HG03060 (cell line): ENCODE data around the gene CMTM3.
"Not testable (repeated sequence)": the region's sequence is repeated elsewhere in the genome, so short reads cannot be mapped to it uniquely, and the experiment has no call there.

Experiments used
- ATAC-seq: cut with Tn5 transposase; IDR thresholded peaks from one replicate; pipeline ENCODE4 v1.9.1; 2021; ENCODE audit warnings: low read depth, moderate number of reproducible peaks; ENCODE audit not compliant: unreplicated experiment

Gene CMTM3

DNA sequence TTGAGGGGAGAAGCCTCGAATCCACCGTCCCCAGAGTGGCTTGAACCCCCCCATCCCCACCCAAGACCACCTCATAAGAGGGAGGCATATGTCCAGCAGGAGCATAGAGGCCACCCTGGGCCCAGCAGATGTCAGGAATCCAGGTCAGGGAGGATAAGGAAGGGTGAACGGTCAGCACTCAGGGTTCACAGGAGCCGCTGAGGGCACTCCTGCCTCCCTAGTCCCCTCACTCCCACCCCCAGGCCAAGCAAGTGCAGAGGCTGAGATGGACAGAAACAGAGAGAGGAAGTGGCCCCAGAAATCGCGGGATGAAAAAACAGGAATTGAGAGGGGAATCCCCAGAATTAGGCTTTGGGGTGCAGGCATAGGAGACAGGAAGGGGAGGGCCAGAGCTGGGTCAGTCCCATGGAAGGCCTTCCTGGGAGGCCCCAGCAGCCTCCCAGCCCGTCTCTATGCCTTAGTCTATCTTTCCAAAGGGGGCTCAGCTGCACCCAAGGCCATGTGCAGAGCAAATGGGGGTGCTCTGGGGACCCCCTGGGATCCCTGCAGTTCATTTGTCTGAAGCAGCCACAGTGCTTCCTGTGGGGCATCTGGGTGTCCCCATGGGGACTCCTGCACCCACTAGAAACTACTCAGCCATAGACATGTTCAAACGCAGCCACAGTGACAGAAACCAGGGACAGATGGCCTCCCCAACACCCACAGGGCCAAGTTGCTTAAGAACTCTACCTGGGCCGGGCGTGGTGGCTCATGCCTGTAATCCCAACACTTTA is 1.7 kb downstream of the CMTM3 start:
- peak; percentile 58 for ATAC-seq

DNA sequence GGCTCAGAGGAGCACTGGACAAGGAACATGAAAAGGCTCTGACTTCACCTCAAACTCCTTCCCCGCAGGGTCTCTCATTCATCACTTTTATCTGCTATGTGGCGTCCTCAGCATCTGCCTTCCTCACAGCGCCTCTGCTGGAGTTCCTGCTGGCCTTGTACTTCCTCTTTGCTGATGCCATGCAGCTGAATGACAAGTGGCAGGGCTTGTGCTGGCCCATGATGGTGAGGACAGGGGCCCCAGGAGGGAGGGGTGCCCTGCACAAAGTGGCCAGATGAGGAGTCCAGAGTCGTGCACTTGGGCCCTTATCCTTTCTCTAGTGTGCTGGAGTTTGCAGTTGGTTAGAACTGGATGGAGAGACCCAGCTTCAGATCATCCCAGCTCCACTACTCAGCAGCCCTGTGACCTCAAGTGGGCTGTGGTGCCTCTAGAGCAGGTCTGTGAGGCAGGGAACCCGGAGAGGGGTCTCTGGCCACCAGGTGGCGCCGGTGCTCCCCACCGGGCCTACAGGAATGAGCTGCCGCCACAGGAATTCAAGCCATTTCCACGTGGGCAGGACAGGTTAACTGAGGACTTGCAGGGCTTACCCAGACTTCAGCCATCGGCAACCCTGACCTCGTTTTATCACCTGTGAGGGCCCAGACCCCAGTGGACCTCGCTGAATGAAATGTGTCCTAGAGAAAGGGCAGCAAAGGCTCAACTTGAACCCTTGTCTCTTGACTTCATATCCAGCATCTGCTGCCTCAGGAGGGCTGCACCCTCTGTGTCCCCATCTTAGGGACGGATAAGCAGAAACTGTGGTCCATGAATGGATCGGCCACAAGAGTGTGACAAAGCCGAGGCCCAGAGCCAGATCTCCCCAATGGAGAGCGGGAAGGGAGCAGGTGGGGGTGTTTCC is 4.0 kb downstream of the CMTM3 start:
- ATAC-seq: peak; percentile 28

DNA sequence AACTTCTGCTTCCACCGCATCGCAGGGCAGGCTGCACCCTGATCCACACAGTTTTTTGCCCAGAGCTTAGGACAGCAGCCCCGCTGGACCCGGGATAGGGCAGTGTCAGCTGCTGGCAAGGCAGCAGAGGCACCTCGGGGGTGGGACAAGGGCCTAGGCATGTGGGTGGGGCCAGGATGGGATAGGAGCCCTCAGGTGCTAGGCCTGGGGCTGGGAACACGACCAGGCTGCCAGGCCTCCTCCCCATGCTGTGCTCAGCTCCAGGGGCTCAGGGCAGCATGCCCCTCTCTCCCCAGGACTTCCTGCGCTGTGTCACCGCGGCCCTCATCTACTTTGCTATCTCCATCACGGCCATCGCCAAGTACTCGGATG is 4.6 kb downstream of the CMTM3 start:
- no peak for ATAC-seq

DNA sequence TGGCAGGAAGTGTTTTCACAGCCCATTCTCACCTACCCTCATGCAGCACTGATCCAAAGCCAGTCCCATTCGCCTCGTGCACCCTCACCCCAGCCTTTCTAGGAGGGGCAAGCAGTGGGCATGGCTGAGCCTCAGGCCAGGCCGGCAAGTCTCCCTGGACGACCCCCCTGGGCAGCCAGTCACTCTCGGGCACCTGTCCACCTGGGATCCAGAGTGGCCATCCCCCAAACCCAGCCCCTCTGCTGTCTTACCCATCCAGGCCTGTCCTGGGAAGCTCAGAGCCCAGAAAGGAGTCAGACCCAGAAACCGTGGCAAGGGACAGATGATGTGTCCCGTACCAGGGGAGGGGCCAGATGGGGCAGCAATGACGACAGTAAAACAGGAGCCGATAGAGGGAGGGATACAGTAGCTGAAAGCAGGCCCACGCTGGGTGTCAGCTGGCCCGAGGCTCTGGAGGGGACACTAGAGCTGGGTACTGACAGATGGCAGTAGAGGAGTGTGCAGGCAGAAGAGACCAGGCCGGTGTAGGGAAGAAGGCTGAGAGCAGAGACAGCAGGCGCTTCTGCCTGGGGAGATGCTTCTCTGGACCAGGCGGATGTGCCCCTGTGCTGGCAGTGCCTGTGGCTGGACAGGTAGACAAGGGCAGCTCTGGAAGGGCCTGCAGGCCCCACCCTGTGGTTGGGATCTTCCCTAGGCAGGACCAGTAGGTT is 5.8 kb downstream of the CMTM3 start:
- no peak for ATAC-seq

DNA sequence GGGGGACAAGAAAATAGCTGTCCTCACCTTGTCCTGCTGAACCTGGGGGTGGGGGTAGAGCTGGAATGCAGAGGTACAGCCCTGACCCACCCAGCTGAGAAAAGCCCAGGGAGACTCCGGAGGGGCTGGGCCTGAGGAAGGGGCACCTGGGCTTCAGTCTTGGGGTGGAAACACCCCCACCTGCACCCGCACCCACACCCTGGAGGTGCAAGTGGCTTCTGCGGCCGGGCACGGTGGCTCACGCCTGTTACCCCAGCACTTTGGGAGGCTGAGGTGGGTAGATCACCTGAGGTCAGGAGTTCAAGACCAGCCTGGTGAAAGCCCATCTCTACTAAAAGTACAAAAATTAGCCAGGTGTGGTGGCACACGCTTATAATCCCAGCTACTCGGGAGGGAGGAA is 7.4 kb downstream of the CMTM3 start:
- ATAC-seq: not testable (repeated sequence)

DNA sequence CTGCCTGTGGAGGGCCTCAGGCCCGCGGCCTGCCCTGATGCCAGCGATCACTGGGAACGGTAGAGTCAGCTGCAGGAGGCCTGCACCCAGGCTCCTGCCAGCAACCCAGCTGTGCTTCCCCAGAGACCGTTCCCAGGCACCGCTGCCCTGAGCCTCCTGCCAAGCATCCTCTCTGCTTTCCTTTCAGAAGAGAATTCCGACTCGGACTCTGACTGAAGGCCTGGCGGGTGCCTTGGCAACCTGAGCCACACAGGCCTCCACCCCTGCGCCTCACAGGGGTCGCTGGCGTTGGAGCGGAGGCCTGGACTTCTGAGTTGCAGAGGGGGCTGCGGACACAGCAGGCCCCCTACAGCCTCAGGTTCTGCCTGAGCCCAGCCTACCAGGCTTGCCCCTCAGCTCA is 7.9 kb downstream of the CMTM3 start:
- no peak for ATAC-seq

DNA sequence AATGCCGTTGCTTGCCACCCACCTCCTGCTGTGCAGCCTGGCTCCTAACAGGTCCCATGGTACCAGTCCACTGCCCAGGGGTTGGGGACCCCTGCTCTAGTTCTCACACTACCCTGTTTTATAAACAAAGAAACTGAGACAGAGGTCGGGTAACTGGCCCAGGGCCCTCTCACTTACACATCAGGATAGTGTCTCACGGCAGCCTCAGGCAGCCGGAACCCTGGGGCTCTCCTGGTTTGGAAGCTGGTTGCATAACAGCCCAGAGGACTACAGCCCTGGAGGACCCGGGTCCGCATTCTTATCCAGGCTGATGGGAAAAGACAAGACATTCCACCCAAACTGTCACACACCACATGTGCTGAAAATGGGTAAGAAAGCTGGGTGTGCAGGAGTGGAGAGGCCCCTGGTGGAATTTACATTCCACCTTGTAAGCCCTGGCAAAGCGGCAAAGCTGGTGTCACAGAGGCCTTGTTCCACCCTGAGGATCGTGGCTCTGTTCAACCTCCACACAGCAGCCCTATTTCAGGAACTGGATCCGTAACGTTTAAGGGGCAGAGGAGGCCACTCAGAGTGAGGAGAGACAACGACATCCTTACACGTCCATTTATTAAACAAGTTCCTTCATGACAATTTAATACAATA is 9.8 kb downstream of the CMTM3 start:
- ATAC-seq: no peak

DNA sequence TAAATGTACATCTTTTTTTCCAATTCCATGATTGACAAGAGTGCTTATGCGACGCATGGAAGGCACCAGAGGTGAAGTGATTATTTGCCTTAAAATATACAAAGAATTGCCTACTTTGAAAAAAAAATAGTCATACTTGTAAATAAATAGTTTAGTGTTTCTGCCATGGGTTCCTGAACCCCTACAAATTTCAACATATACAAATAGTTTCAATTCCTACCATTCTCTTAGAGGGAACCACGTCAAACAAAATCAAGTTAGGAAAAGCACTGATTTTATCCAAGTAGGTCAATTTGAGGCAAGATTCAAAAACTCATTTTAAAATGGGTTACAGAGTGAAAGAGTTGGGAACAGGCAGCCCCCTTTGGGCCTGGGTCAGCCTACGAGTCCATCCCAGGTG is 11.7 kb downstream of the CMTM3 start:
- no peak for ATAC-seq

DNA sequence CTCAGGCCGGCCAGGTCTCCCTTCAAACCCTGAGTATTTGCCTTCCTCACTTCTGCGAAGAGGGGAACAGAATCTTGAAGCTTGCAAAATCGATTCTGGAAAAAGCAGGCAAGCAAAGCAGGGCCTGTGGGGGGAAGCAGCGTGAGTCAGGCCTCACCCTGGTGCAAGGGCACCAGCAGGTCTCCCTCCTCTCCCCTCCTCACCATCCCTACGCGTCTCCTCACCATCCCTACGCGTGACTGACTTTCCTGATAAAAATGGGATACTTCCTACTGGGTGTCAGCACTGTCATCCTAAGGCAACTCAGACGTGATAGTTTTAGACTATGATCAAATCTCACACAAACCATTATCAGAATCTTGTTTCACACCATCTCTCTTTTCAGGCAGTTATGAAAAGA is 12.1 kb downstream of the CMTM3 start:
- no peak for ATAC-seq

DNA sequence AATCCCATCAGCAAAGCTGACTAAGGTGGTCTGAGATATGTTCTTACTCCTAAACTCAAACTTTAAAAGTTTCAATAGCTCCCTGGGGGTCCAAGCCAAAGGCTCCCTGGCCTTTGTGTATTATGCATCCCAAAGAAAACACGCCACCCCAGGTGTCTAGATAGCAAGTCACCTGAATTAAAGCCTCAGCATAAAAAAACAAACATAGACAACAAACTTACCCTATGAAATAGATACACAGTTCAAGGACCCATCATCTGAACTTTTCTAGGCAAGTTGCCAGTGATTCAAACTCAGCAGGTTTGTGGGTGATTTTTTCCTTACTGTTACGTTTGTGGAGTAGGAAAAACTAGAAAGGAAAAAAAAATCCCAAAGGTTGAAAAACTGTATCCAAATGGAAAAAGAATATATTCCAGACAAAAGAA is 12.5 kb downstream of the CMTM3 start:
- ATAC-seq: no peak

DNA sequence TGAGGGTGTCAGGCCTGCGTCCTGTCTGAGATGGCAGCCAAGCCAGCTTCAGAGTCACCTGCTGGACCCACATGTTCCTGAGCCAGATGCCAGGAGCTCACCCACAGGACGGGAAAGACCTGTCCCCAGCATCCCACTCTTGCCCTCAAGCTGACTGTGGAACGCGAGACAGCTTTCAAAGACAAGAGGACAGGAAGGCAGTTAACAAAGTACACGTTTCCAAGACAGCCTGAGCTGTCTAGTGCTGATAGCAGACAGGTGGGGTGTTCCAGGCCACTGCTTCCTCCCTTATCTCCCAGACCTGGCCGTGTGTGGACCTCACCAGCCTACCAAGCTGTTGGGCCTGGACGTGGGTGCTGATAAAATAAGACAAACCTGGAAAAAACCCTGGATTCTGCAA is 13.2 kb downstream of the CMTM3 start:
- no peak for ATAC-seq

DNA sequence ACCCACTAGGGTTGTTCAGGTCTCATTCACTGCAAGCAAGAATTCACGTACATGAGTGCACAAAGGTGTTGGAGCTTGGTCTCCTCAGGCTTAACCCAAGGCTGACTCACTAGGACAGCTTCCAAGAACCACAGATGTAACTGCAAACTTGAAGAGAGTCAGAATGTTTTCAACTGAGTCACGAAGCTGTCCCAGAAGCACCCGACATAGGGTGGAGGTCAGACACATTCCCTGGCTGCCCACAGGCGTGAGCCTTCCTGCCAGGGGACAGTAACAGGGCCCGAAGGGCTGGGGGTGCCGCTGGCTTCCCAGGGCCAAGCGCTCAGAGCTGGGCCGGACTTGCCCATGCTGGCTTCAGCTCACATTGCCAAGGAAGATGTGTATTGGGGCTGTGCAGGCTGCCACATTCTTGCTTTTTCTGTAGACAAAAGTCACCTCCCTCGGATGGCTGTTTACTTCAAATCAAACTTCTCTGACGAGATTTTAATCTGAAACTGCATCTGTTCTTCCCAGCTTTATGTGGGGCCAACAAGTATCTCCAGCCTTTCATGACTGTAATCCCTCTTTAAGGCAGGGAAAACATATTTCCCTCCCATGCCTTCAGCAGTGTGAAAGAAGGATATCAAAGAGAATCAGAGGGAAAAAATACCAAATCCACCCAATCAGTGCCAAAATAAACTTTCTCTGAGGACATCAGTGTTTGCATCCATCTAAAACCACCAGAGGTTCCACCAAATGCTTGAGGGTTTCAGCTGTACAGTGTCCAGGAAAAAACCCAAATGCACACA is 14.3 kb downstream of the CMTM3 start:
- no peak for ATAC-seq

DNA sequence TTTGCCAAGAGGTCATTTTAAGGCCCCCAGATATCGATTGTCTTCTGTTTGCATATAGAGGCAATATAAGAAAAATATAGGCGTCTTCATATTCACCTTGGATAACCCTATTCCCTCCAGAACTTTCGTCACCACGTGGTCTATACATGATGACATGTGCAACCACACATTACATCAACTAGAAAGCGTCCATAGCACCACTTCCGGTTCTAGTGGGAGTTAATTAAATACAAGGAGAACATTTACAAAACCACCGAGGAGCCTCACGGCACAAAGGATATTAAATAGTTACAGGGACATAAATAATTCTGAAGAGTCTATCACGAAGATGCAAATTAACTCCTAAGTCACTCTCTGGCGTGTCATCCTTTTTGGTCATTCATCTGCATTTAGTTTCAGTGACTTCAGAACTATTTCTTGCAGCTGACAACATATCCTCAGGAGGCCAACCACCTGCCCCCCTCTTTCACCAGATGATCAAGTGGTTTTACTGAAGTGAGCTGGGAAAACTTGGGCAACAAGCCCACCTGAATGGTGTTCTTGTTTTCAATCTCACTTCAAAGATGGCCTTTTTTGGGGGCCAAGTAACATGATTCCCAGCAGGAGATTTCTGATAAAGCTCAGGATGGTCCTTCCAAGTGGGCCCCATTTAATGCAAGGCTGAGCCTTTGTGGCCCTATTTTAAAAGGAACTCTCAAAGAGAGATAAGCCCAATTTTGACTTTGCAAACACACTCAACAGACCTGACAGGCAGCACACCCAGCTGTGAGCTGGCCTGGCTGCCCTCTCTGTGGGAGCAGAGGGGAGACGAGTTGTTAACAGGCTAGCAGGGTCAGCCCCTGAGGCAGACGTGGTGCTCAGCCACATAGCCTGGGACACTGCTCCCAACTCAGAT is 15.3 kb downstream of the CMTM3 start:
- no peak for ATAC-seq

DNA sequence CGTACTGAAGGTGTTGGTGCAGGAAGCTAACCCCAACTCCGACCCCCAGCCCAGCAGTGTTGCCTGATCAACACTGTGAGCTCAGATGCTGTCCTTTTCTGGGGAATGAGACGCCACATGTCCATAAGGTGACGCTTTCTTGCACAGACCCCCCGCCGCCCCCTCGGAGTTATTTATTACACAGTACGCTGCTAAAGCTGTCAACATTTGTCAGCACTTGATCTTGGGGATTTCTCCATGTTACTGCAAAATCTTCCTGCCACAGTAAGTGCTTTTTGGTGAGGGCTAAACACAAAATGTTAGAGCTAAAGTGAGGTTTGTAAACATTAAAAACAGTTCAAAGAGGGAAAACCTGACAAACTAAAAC is 15.9 kb downstream of the CMTM3 start:
- ATAC-seq: no peak

DNA sequence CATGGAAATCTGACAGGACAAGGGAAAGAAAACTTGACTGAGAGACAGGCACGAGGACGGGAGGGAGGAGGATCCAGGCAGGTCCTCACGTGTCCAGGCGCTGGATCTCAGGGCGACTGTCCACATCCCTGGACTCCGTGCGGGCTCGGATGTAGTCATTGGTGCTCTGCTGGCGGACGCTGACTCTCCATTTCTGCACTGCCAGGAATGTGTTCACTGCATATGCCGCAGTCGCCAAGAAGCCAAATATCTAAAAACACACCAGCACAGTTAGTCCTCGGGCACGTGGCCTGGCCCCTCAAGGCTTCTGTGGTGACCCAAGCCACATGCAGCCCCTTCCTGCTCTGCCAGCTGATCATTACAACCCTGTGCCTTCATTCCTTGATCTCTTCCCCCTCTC is 17.5 kb downstream of the CMTM3 start:
- ATAC-seq: no peak

DNA sequence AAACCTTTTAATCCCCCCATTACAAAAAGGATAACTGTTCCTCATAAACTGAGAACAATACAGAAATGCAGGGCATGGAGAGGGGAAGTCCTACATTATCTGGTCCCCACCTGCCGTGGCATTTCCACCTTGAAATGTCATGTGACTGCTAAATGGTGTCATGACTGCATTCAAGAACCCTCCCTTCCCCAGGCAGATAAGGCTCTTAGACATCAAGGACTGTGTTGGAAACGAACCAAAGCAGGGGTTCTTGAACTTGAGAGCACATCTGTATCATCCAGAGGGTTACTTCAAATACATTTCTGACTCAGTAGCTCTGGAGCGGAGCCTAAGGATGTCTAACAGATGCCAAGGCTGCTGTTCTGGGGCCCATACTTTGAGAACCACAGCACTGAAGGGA is 18.4 kb downstream of the CMTM3 start:
- ATAC-seq: no peak

DNA sequence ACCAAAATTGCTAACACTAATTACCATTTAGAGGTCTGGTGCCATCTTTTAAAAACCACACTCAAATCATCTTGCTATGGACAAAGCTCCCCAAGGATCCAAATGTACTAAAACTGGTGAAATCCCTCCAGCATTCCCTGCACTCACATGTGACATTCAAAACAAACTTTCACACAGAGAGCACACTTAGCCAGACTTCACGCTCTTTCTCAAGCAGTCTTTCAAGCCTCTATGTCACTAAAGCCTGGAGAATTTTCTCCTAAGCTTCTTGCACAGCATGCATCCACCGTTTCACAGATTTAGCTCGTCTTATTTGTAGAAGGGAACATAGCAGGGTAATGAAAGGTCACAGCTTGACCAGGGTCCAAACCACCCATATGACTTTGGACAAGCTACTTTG is 19.3 kb downstream of the CMTM3 start:
- no peak for ATAC-seq

DNA sequence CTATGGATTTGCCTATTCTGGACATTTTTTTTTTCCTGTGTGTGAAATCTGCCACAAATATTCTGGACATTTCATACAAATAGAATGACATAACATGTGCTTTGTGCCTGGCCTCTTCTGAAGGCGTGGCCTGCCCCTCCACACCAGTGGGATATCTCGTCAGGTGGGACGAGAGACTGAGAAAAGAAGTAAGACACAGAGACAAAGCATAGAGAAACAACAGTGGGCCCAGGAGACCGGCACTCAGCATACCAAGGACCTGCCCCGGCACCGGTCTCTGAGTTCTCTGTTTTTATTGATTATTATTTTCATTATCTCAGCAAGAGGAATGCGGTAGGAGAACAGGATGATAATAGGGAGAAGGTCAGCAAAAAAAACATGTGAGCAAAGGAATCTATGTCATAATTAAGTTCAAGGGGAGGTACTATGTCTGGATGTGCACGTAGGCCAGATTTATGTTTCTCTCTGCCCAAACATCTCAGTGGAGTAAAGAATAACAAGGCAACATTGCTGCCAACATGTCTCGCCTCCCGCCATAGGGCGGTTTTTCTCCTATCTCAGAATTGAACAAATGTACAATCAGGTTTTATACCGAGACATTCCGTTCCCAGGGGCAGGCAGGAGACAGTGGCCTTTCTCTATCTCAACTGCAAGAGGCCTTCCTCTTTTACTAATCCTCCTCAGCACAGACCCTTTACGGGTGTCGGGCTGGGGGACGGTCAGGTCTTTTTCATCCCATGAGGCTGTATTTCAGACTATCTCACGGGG is 23.3 kb downstream of the CMTM3 start:
- not testable (repeated sequence) for ATAC-seq
